Choroid plexus epithelial cell (primary cell): Measurements from ENCODE around the gene RBPMS2.
"Not testable (repeated sequence)": the region's sequence is repeated elsewhere in the genome, so short reads cannot be mapped to it uniquely, and the experiment has no call there.

ENCODE experiments used
- DNase-seq: peaks from one replicate; pipeline ENCODE4 v3.0.0-alpha.2; 2010; ENCODE audit warnings: low read depth
- H3K4me3 ChIP-seq: 2 replicates; pipeline ENCODE4 v1.5.1; 2011; ENCODE audit warnings: low read depth, mild to moderate bottlenecking, control low read depth, low read length, moderate library complexity
- CTCF ChIP-seq: conservative IDR thresholded peaks from 2 replicates; pipeline ENCODE4 v1.5.1; 2011; ENCODE audit warnings: low read depth, mild to moderate bottlenecking, control low read depth, inconsistent platforms, low read length, moderate library complexity

RBPMS2 gene

DNA sequence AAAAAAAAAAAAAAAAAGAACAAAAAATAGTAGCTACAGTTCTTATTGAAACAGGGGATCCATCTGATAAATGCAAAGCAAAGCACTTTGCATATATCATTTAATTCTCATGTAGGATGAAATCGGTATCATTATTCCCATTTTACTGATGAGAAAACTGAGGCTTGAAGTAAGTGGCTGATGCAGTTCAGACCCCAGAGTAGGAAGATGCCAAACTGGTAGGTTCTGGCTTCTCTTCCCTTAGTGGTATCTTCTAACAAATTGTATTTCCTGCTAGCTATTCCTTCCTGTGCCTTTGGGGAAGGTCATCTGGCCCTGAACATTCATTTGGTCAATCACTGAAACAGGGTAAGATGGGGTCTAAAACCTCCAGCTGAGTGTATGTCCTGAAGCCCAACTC lies 28.1 kb upstream of the RBPMS2 start:
- no peak overlapping the region for H3K4me3 ChIP-seq
- TF ChIP-seq CTCF: no peak
- DNase-seq: no peak

- TF ChIP-seq CTCF: no peak
- H3K4me3 ChIP-seq: no peak overlapping the region
- DNase-seq: no peak
Observed at GRCh38 chr15:64800476-64800875, 25.1 kb upstream of the RBPMS2 start.

GRCh38 chr15:64798905-64799304 lies 23.5 kb upstream of the RBPMS2 start:
- not testable (repeated sequence) for H3K4me3 ChIP-seq, DNase-seq

- H3K4me3 ChIP-seq, DNase-seq: not testable (repeated sequence)
Observed at GRCh38 chr15:64795921-64796320, 20.5 kb upstream of the RBPMS2 start.

DNA sequence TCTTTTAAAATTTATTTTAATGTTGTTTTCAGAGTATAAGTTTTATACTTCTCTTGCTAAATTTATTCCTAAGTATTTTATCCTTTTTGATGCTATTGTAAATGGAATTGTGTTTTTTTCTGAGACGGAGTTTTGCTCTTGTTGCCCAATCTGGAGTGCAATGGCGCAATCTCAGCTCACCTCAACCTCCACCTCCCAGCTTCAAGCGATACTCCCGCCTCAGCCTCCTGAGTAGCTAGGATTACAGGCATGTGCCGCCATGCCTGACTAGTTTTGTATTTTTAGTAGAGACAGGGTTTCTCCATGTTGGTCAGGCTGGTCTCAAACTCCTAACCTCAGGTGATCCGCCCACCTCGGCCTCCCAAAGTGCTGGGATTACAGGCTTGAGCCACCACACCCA lies 19.9 kb upstream of the RBPMS2 start:
- not testable (repeated sequence) for H3K4me3 ChIP-seq, DNase-seq

- TF ChIP-seq CTCF: no peak
- DNase-seq: no peak
Observed at GRCh38 chr15:64792282-64792681, 16.9 kb upstream of the RBPMS2 start.

DNA sequence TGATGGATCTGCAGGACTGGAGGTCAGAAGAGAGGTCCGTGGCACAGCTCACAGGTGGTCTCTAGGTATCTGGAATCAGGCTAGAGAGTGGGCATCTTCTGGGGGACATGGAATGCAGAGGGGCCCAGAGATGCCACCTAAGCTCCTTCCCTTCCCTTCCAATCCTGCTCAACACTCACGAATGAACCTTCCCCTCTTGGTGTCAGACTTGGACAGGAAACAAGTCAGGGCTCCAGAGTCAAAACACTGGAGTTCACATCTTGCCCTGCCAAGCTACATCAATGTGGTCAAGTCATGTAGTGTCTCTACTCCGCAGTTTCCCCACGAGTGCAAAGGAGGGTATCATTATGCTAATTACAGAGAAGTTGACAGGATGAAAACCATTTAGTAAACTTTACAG lies 16.0 kb upstream of the RBPMS2 start:
- DNase-seq: no peak
- no peak overlapping the region for H3K4me3 ChIP-seq
- no peak for TF ChIP-seq CTCF

More at GRCh38 chr15:64792282-64792681, 16.9 kb upstream of the RBPMS2 start:
- no peak overlapping the region for H3K4me3 ChIP-seq

- no peak for TF ChIP-seq CTCF
- DNase-seq: no peak
- no peak overlapping the region for H3K4me3 ChIP-seq
Observed at GRCh38 chr15:64783796-64784195, 8.4 kb upstream of the RBPMS2 start.

GRCh38 chr15:64782751-64783150 lies 7.4 kb upstream of the RBPMS2 start:
- DNase-seq: no peak
- H3K4me3 ChIP-seq: no peak overlapping the region
- TF ChIP-seq CTCF: no peak
